Measurements from ENCODE around the gene ADRA2C.

GRCh38 chr4:3771939-3772495 lies 5.8 kb downstream of the ADRA2C start:
- TF ChIP-seq EZH2phosphoT487 (IDR thresholded peaks at IDR 0.05; ENCODE audit: borderline replicate concordance, low read length) (no peak), CTCF (conservative IDR thresholded peaks at IDR 0.05; ENCODE audit: low read depth, low read length) (no peak)
